Astrocyte of the spinal cord (primary cell): ENCODE measurements around the gene ARHGEF2.

Experiments used
- DNase-seq: peaks from one replicate; pipeline ENCODE4 v3.0.0; 2011; ENCODE audit warnings: low read depth, low spot score
- H3K4me3 ChIP-seq: 2 replicates; pipeline ENCODE4 v1.5.1; 2011; ENCODE audit warnings: low read depth, mild to moderate bottlenecking, low read length, moderate library complexity
- in situ Hi-C: cut with HindIII; loops from 2 replicates; pipeline ENCODE4 v1.10.0; 2017; ENCODE audit warnings: low sequenced_read_pairs
- TF ChIP-seq, protein P1 (sequence below): IDR thresholded peaks from 2 replicates; pipeline ENCODE4 v1.5.1; 2012; ENCODE audit warnings: low read depth, mild to moderate bottlenecking, low read length, inconsistent platforms

ARHGEF2 gene

GRCh38 chr1:156020293-156021092 is 42.1 kb upstream of the ARHGEF2 start, which contains the start of gene SSR2:
Gene SSR2, minus strand, starts transcription at chr1:156020951. Its CDS starts 784 bp downstream, at chr1:156020167.
- in situ Hi-C loops = no loop called here
- peak within 1 kb of the TSS; percentile 76 for H3K4me3 ChIP-seq
- DNase-seq = peak; percentile 92
- TF ChIP-seq, protein P1, sequence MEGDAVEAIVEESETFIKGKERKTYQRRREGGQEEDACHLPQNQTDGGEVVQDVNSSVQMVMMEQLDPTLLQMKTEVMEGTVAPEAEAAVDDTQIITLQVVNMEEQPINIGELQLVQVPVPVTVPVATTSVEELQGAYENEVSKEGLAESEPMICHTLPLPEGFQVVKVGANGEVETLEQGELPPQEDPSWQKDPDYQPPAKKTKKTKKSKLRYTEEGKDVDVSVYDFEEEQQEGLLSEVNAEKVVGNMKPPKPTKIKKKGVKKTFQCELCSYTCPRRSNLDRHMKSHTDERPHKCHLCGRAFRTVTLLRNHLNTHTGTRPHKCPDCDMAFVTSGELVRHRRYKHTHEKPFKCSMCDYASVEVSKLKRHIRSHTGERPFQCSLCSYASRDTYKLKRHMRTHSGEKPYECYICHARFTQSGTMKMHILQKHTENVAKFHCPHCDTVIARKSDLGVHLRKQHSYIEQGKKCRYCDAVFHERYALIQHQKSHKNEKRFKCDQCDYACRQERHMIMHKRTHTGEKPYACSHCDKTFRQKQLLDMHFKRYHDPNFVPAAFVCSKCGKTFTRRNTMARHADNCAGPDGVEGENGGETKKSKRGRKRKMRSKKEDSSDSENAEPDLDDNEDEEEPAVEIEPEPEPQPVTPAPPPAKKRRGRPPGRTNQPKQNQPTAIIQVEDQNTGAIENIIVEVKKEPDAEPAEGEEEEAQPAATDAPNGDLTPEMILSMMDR = no peak

- in situ Hi-C loops = no loop called here
- no peak for DNase-seq
These were observed 41.6 kb upstream of the ARHGEF2 start for GRCh38 chr1:156019946-156020292.

DNA sequence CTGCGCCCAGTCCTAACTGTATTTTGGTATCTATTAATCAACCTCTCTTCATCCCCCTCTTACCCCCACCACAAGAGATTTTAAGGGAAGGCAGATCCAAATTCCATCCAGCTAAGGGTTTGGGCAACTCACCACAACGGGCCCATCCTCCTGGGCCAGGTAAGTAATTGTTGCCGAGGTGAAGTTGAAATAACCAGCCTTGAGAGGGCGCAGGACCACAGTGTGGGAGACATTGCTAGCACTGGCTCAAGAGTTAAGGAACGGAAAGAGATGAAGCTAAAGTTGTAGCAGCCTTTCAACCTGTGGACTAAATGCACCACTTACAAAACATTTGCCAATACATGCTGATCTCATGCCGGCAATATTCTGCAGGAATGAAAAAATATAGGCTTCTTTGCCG is 36.5 kb upstream of the ARHGEF2 start:
- in situ Hi-C loops = no loop called here
- H3K4me3 ChIP-seq = no peak overlapping the region
- TF ChIP-seq, protein P1 = no peak
- no peak for DNase-seq

More at GRCh38 chr1:156019946-156020292, 41.6 kb upstream of the ARHGEF2 start:
- H3K4me3 ChIP-seq = peak overlapping the region; percentile 76
- TF ChIP-seq, protein P1 = no peak

DNA sequence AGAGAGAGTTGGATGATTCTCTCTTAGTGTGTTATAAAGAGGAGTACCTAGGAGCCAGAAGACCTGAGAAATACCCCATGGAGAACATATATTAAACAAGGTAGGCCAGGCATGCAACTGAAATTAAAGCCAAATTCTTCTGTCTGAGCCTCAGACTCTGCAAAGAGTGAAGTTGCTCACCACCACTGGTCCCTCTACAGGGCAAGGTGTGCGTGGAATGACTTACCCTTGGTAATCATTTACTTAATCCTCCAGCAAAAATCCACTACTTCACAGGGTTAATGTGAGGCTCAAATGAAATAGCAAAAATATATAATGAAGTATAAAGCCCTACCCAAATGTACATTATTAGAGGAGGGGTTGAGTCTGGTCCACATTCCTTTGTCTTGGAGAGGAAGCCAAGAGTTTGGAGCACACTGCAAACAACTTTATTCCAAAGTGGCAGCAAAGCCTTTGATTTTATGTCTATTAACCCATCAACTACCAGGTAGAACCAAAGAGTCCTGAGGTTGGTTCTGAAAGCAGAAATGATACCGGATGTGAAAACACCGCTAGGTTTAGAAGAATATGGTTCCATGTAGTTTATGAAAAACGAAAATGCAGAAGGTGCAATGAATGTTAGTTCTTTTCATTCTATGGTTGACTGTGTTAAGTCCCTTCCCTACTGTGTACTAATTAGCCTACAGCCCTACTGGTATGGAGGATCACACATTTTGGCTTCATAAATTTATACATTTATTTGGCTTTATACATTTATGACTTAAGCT is 33.9 kb upstream of the ARHGEF2 start:
- in situ Hi-C loops = no loop called here
- DNase-seq = no peak
- TF ChIP-seq, protein P1 = no peak
- H3K4me3 ChIP-seq = no peak overlapping the region

GRCh38 chr1:156009404-156009803 is 31.1 kb upstream of the ARHGEF2 start:
- in situ Hi-C loops = no loop called here
- DNase-seq = no peak
- TF ChIP-seq, protein P1 = no peak
- H3K4me3 ChIP-seq = no peak overlapping the region

- in situ Hi-C loops = no loop called here
- DNase-seq = no peak
- no peak overlapping the region for H3K4me3 ChIP-seq
- TF ChIP-seq, protein P1 = no peak
These were observed 28.5 kb upstream of the ARHGEF2 start for GRCh38 chr1:156006666-156007376.
